HG02798 (cell line): ENCODE data around the gene LARGE2.

Experiments used
- ATAC-seq: cut with Tn5 transposase; IDR thresholded peaks from one replicate; pipeline ENCODE4 v1.9.1; 2021; ENCODE audit warnings: mild to moderate bottlenecking; ENCODE audit not compliant: unreplicated experiment, poor library complexity

The LARGE2 gene

GRCh38 chr11:45922425-45923082, at the start of gene LARGE2:
TSS of gene LARGE2 (plus strand) at chr11:45922656. CDS start at chr11:45922883, 227 bp downstream.
- ATAC-seq = no peak

- ATAC-seq = no peak
Observed at GRCh38 chr11:45876401-45876800, 46.1 kb upstream of the LARGE2 start.

- ATAC-seq = no peak
Observed at GRCh38 chr11:45877221-45877620, 45.2 kb upstream of the LARGE2 start.

- no peak for ATAC-seq
Observed at GRCh38 chr11:45877845-45878244, 44.6 kb upstream of the LARGE2 start.

- no peak for ATAC-seq
Observed at GRCh38 chr11:45879803-45880686, 42.4 kb upstream of the LARGE2 start.

GRCh38 chr11:45880772-45881570, 41.5 kb upstream of the LARGE2 start:
- ATAC-seq = no peak

- ATAC-seq = no peak
Observed at GRCh38 chr11:45881708-45882368, 40.6 kb upstream of the LARGE2 start.

- no peak for ATAC-seq
Observed at GRCh38 chr11:45884596-45885185, 37.8 kb upstream of the LARGE2 start.

GRCh38 chr11:45885274-45885920, 37.1 kb upstream of the LARGE2 start, which contains the start of gene MAPK8IP1:
TSS of gene MAPK8IP1 (plus strand) at chr11:45885651. CDS start at chr11:45885821, 170 bp downstream.
- ATAC-seq = peak; percentile 62

- no peak for ATAC-seq
Observed at GRCh38 chr11:45885921-45886721, 36.3 kb upstream of the LARGE2 start.

- no peak for ATAC-seq
Observed at GRCh38 chr11:45886816-45887520, 35.5 kb upstream of the LARGE2 start.

- no peak for ATAC-seq
Observed at GRCh38 chr11:45887587-45887986, 34.9 kb upstream of the LARGE2 start.

- ATAC-seq = no peak
Observed at GRCh38 chr11:45889555-45889954, 32.9 kb upstream of the LARGE2 start.

- ATAC-seq = no peak
Observed at GRCh38 chr11:45889966-45890365, 32.5 kb upstream of the LARGE2 start.

GRCh38 chr11:45890886-45891550, 31.4 kb upstream of the LARGE2 start:
- no peak for ATAC-seq

GRCh38 chr11:45892856-45893255, 29.6 kb upstream of the LARGE2 start:
- no peak for ATAC-seq

- ATAC-seq = no peak
Observed at GRCh38 chr11:45894555-45895247, 27.8 kb upstream of the LARGE2 start.
